RWPE2 (cell line): ENCODE measurements around the gene MPND.
A peak's percentile ranks its signal among the peaks of the same experiment; 100 is the strongest.

ENCODE experiments used
- ATAC-seq: fragments of 200-7000 bp; cut with Tn5 transposase; 3 replicates; pipeline ENCODE4 v1.9.1; 2021; ENCODE audit warnings: low read depth
- DNase-seq: peaks from one replicate; pipeline ENCODE4 v3.0.0-alpha.2; 2020; ENCODE audit warnings: low spot score
- H3K27ac ChIP-seq: fragments of 450-650 bp; 2 replicates; pipeline ENCODE4 v1.5.1; 2017; ENCODE audit warnings: mild to moderate bottlenecking; ENCODE audit not compliant: poor library complexity, severe bottlenecking
- H3K27me3 ChIP-seq: fragments of 250-450 bp; sonication (Bioruptor Pico); 2 replicates; pipeline ENCODE4 v1.5.1; 2021; ENCODE audit warnings: mild to moderate bottlenecking, moderate library complexity; ENCODE audit not compliant: insufficient read depth, poor library complexity, severe bottlenecking
- H3K36me3 ChIP-seq: fragments of 250-450 bp; sonication (Bioruptor Pico); 2 replicates; pipeline ENCODE4 v1.5.1; 2020; ENCODE audit warnings: low read depth, mild to moderate bottlenecking, moderate library complexity
- H3K4me1 ChIP-seq: fragments of 250-450 bp; sonication (Bioruptor Pico); 2 replicates; pipeline ENCODE4 v1.5.1; 2021; ENCODE audit warnings: mild to moderate bottlenecking, moderate library complexity; ENCODE audit not compliant: insufficient read depth, poor library complexity, severe bottlenecking
- H3K4me3 ChIP-seq: fragments of 250-450 bp; sonication (Bioruptor Pico); 2 replicates; pipeline ENCODE4 v1.5.1; 2021; ENCODE audit warnings: mild to moderate bottlenecking, moderate library complexity; ENCODE audit not compliant: severe bottlenecking
- H3K9me3 ChIP-seq: fragments of 250-450 bp; sonication (Bioruptor Pico); 2 replicates; pipeline ENCODE4 v1.5.1; 2021; ENCODE audit warnings: mild to moderate bottlenecking, moderate library complexity; ENCODE audit not compliant: severe bottlenecking
- CTCF ChIP-seq: fragments of 450-650 bp; IDR thresholded peaks from one replicate; pipeline ENCODE4 v1.5.1; 2017; ENCODE audit warnings: mild to moderate bottlenecking, moderate library complexity; ENCODE audit not compliant: poor library complexity, severe bottlenecking

Gene MPND

GRCh38 chr19:4358709-4359626 is 15.6 kb downstream of the MPND start:
- no peak for TF ChIP-seq CTCF
- H3K9me3 ChIP-seq: no peaks in the 10 kb centered on the region
- ATAC-seq: no peak
- no peak for DNase-seq
- H3K27ac ChIP-seq: no peak overlapping the region
- no peaks in the 10 kb centered on the region for H3K4me1 ChIP-seq
- no peak overlapping the region for H3K4me3 ChIP-seq
- H3K27me3 ChIP-seq: no peaks in the 10 kb centered on the region
- H3K36me3 ChIP-seq: peaks cover 35% of the 10 kb centered on the region

GRCh38 chr19:4359627-4360000 is 16.3 kb downstream of the MPND start:
- peaks cover 41% of the 10 kb centered on the region for H3K36me3 ChIP-seq
- no peak for TF ChIP-seq CTCF

GRCh38 chr19:4360081-4360569 is 16.8 kb downstream of the MPND start:
- DNase-seq: no peak
- H3K4me1 ChIP-seq: no peaks in the 10 kb centered on the region
- H3K4me3 ChIP-seq: no peak overlapping the region
- TF ChIP-seq CTCF: no peak
- ATAC-seq: no peak
- no peaks in the 10 kb centered on the region for H3K27me3 ChIP-seq
- H3K9me3 ChIP-seq: no peaks in the 10 kb centered on the region
- no peak overlapping the region for H3K27ac ChIP-seq
- H3K36me3 ChIP-seq: peaks cover 43% of the 10 kb centered on the region

More at GRCh38 chr19:4359627-4360000, 16.3 kb downstream of the MPND start:
- Histone ChIP-seq H3K4me1 (no peaks in the 10 kb centered on the region), H3K27ac (no peak overlapping the region), H3K27me3 (no peaks in the 10 kb centered on the region), H3K4me3 (no peak overlapping the region), H3K9me3 (no peaks in the 10 kb centered on the region)
- no peak for DNase-seq
- no peak for ATAC-seq

- Histone ChIP-seq H3K27me3 (no peaks in the 10 kb centered on the region), H3K9me3 (no peaks in the 10 kb centered on the region), H3K36me3 (peaks cover 49% of the 10 kb centered on the region), H3K4me3 (no peak overlapping the region), H3K4me1 (no peaks in the 10 kb centered on the region), H3K27ac (no peak overlapping the region)
- no peak for ATAC-seq
- no peak for TF ChIP-seq CTCF
- DNase-seq: peak; percentile 56
Measured at GRCh38 chr19:4360641-4361151, 17.3 kb downstream of the MPND start.
